ENCODE data around the gene TASOR.
"Not testable (repeated sequence)": the region's sequence is repeated elsewhere in the genome, so short reads cannot be mapped to it uniquely, and the experiment has no call there.

The TASOR gene

GRCh38 chr3:56711344-56711743 is 28.3 kb upstream of the TASOR start:
- TF ChIP-seq CTCF (IDR thresholded peaks at IDR 0.05; ENCODE audit: insufficient read depth, low read length, poor library complexity, severe bottlenecking): no peak
- Histone ChIP-seq H3K36me3 (ENCODE audit: control insufficient read depth, insufficient read depth, low read length) (no peaks in the 10 kb centered on the region), H3K4me3 (replicated peaks; ENCODE audit: low read depth, low read length) (no peak overlapping the region), H3K27me3 (replicated peaks; ENCODE audit: control insufficient read depth, insufficient read depth, low read length) (no peaks in the 10 kb centered on the region)
- DNase-seq (ENCODE audit: extremely low read depth, insufficient read length): no peak

- DNase-seq (ENCODE audit: extremely low read depth, insufficient read length); H3K27me3 ChIP-seq (replicated peaks; ENCODE audit: control insufficient read depth, insufficient read depth, low read length); H3K36me3 ChIP-seq (ENCODE audit: control insufficient read depth, insufficient read depth, low read length); H3K4me3 ChIP-seq (replicated peaks; ENCODE audit: low read depth, low read length): not testable (repeated sequence)
- TF ChIP-seq CTCF (IDR thresholded peaks at IDR 0.05; ENCODE audit: insufficient read depth, low read length, poor library complexity, severe bottlenecking): peak; percentile 19
Measured at GRCh38 chr3:56707412-56707811, 24.3 kb upstream of the TASOR start.

GRCh38 chr3:56706629-56707028 is 23.6 kb upstream of the TASOR start:
- Histone ChIP-seq H3K4me3 (replicated peaks; ENCODE audit: low read depth, low read length) (no peak overlapping the region), H3K27me3 (replicated peaks; ENCODE audit: control insufficient read depth, insufficient read depth, low read length) (no peaks in the 10 kb centered on the region)

GRCh38 chr3:56704706-56705105 is 21.6 kb upstream of the TASOR start:
- no peak overlapping the region for H3K4me3 ChIP-seq (replicated peaks; ENCODE audit: low read depth, low read length)
- no peak for DNase-seq (ENCODE audit: extremely low read depth, insufficient read length)
- H3K27me3 ChIP-seq (replicated peaks; ENCODE audit: control insufficient read depth, insufficient read depth, low read length): no peaks in the 10 kb centered on the region
- TF ChIP-seq CTCF (IDR thresholded peaks at IDR 0.05; ENCODE audit: insufficient read depth, low read length, poor library complexity, severe bottlenecking): no peak
- no peaks in the 10 kb centered on the region for H3K36me3 ChIP-seq (ENCODE audit: control insufficient read depth, insufficient read depth, low read length)

More at GRCh38 chr3:56706629-56707028, 23.6 kb upstream of the TASOR start:
- DNase-seq (ENCODE audit: extremely low read depth, insufficient read length): no peak
- TF ChIP-seq CTCF (IDR thresholded peaks at IDR 0.05; ENCODE audit: insufficient read depth, low read length, poor library complexity, severe bottlenecking): no peak
- H3K36me3 ChIP-seq (ENCODE audit: control insufficient read depth, insufficient read depth, low read length): no peaks in the 10 kb centered on the region

GRCh38 chr3:56702490-56703315 is 19.6 kb upstream of the TASOR start:
- TF ChIP-seq CTCF (IDR thresholded peaks at IDR 0.05; ENCODE audit: insufficient read depth, low read length, poor library complexity, severe bottlenecking): peak; percentile 62
- peak; percentile 30 for DNase-seq (ENCODE audit: extremely low read depth, insufficient read length)
- H3K36me3 ChIP-seq (ENCODE audit: control insufficient read depth, insufficient read depth, low read length): no peaks in the 10 kb centered on the region
- no peak overlapping the region for H3K4me3 ChIP-seq (replicated peaks; ENCODE audit: low read depth, low read length)
- H3K27me3 ChIP-seq (replicated peaks; ENCODE audit: control insufficient read depth, insufficient read depth, low read length): no peaks in the 10 kb centered on the region

Measured in GM06990 (cell line).